ENCODE results near the gene TUSC2. TPM values are rescaled to one million over a fixed set of nuclear protein-coding genes. Genes with fewer than 3 reads are reported as not detected.

The TUSC2 gene
- total and polyA plus RNA-seq, 9 of the 15 experiments (the other 6 are each of a cell fraction or from before 2014, with no cell fraction given), result 2.8 to 67.5 (median 25.8) TPM

DNA sequence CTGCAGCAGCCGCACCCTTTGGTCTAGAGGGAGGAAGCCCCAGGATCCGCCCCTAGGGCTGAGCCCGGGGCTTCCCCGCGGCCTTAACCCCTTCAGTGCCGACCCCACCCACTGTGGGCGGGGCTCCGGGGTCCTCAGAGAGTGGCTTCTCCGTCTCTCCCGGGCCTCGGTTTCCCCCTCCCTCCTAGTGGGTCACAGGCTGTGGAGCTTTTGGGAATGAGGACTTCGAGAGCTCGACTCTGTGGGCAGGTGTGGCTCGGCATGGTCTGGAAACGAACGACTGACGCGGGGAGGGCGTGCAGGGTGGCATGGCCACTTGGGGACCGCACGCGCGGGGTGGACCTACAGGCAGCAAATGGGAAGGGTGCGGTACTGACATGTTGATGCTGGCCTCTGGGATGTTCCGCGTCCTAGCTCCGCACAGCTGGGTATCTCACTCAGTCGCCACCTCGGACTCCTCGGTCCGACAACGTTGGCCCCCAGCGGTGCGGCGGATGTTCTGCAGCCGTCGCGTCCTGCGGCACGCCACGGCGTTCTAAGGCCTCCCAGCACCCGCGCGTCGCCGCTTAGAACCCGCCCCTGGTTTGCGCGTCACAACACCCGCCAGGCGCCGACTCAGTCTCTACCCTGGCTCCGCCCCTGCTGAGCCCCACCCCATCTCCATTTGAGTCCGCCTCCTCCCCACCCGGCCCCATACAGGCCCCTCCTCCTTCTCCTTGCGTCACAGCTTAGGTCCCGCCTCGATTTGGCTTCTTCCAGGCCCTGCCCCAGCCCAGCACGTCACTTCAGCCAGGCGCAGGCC lies 29.0 kb downstream of the TUSC2 start, which contains the start of the genes HYAL3 and NAA80 (continued):
- TF ChIP-seq, protein P1, sequence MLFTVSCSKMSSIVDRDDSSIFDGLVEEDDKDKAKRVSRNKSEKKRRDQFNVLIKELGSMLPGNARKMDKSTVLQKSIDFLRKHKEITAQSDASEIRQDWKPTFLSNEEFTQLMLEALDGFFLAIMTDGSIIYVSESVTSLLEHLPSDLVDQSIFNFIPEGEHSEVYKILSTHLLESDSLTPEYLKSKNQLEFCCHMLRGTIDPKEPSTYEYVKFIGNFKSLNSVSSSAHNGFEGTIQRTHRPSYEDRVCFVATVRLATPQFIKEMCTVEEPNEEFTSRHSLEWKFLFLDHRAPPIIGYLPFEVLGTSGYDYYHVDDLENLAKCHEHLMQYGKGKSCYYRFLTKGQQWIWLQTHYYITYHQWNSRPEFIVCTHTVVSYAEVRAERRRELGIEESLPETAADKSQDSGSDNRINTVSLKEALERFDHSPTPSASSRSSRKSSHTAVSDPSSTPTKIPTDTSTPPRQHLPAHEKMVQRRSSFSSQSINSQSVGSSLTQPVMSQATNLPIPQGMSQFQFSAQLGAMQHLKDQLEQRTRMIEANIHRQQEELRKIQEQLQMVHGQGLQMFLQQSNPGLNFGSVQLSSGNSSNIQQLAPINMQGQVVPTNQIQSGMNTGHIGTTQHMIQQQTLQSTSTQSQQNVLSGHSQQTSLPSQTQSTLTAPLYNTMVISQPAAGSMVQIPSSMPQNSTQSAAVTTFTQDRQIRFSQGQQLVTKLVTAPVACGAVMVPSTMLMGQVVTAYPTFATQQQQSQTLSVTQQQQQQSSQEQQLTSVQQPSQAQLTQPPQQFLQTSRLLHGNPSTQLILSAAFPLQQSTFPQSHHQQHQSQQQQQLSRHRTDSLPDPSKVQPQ (CRISPR knock-in tag; IDR thresholded peaks at IDR 0.05; ENCODE audit: borderline replicate concordance), result no peak
- TF ChIP-seq STAG1 (CRISPR knock-in tag; IDR thresholded peaks at IDR 0.05; ENCODE audit: borderline replicate concordance) (no peak), CEBPG (CRISPR knock-in tag; IDR thresholded peaks at IDR 0.05) (no peak), CEBPG (tag; conservative IDR thresholded peaks at IDR 0.05 in 1 of 2, IDR thresholded peaks at IDR 0.05 in 1 of 2) (no peak), KAT2B (IDR thresholded peaks at IDR 0.05; ENCODE audit: low read depth, low read length) (no peak), CCNT2 (IDR thresholded peaks at IDR 0.05; ENCODE audit: borderline replicate concordance, extremely low read depth, insufficient read length, low read depth, low read length) (peak; percentile 34), ZFPM2 (CRISPR knock-in tag; IDR thresholded peaks at IDR 0.05) (no peak), MEF2D (tag; conservative IDR thresholded peaks at IDR 0.05; ENCODE audit: low read depth) (no peak), GTF2E2 (tag; IDR thresholded peaks at IDR 0.05) (no peak), SMARCA5 (IDR thresholded peaks at IDR 0.05) (0 out of 2 replicates have a peak, but pooled peaks have one; percentile 48), TEAD1 (CRISPR knock-in tag; IDR thresholded peaks at IDR 0.05) (no peak; a peak in 1 of 4 replicates), RUNX1 (IDR thresholded peaks at IDR 0.05; ENCODE audit: low read depth) (no peak), RBM39 (optimal IDR thresholded peaks at IDR 0.05; ENCODE audit: low read depth, low read length) (no peak), ZNF41 (CRISPR knock-in tag; conservative IDR thresholded peaks at IDR 0.05) (no peak), RBM17 (IDR thresholded peaks at IDR 0.05; ENCODE audit: borderline replicate concordance, low read depth, low read length) (no peak), HNRNPH1 (optimal IDR thresholded peaks at IDR 0.05; ENCODE audit: low read depth, low read length) (no peak)
- TF ChIP-seq, protein P2, sequence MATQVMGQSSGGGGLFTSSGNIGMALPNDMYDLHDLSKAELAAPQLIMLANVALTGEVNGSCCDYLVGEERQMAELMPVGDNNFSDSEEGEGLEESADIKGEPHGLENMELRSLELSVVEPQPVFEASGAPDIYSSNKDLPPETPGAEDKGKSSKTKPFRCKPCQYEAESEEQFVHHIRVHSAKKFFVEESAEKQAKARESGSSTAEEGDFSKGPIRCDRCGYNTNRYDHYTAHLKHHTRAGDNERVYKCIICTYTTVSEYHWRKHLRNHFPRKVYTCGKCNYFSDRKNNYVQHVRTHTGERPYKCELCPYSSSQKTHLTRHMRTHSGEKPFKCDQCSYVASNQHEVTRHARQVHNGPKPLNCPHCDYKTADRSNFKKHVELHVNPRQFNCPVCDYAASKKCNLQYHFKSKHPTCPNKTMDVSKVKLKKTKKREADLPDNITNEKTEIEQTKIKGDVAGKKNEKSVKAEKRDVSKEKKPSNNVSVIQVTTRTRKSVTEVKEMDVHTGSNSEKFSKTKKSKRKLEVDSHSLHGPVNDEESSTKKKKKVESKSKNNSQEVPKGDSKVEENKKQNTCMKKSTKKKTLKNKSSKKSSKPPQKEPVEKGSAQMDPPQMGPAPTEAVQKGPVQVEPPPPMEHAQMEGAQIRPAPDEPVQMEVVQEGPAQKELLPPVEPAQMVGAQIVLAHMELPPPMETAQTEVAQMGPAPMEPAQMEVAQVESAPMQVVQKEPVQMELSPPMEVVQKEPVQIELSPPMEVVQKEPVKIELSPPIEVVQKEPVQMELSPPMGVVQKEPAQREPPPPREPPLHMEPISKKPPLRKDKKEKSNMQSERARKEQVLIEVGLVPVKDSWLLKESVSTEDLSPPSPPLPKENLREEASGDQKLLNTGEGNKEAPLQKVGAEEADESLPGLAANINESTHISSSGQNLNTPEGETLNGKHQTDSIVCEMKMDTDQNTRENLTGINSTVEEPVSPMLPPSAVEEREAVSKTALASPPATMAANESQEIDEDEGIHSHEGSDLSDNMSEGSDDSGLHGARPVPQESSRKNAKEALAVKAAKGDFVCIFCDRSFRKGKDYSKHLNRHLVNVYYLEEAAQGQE (IDR thresholded peaks at IDR 0.05; ENCODE audit: borderline replicate concordance), result no peak
- TF ChIP-seq, protein P2 (CRISPR knock-in tag; IDR thresholded peaks at IDR 0.05; ENCODE audit: low read depth), result no peak
